AG04450 (cell line): ENCODE data around the gene DCBLD1. TPM values are rescaled to one million over a fixed set of nuclear protein-coding genes. Genes with fewer than 3 reads are reported as not detected.
"Not testable (repeated sequence)": the region's sequence is repeated elsewhere in the genome, so short reads cannot be mapped to it uniquely, and the experiment has no call there.

Experiments
- CTCF ChIA-PET: fragments of 300-600, 350-600 bp; formaldehyde crosslinking; extraction: SDS; loops from one replicate; lab custom pipeline; 2022; ENCODE audit warnings: antibody characterized with exemption, inconsistent platforms; lab: Charles Lee
- POLR2A ChIA-PET: fragments of 350-600 bp; formaldehyde crosslinking; extraction: SDS; loops from one replicate; lab custom pipeline; 2021; ENCODE audit warnings: antibody characterized with exemption, inconsistent platforms; lab: Yijun Ruan, JAX
- DNase-seq: peaks from one replicate; pipeline ENCODE4 v3.0.0-alpha.2; 2011; ENCODE audit warnings: low read depth, low spot score
- H3K27ac ChIP-seq: one replicate; pipeline ENCODE4 v1.5.1; 2012; ENCODE audit warnings: low read depth, low read length, control low read depth
- H3K27me3 ChIP-seq: one replicate; pipeline ENCODE4 v1.6.0; 2012; ENCODE audit warnings: low read length; ENCODE audit not compliant: control insufficient read depth, insufficient read depth
- H3K4me3 ChIP-seq: 2 replicates; pipeline ENCODE4 v1.5.1; 2011; ENCODE audit warnings: mild to moderate bottlenecking, low read depth, low read length, control low read depth
- H3K9me3 ChIP-seq: 2 replicates; pipeline ENCODE4 v1.5.1; 2012; ENCODE audit warnings: low read length; ENCODE audit not compliant: control insufficient read depth, insufficient read depth
- polyA plus RNA-seq: library from polyadenylated mRNA; depleted of rRNA; stranded (reverse); fragments of >200 nt; gene quantifications from 2 replicates; pipeline ENCODE4 v1.2.3, GENCODE V29; 2011
- TF ChIP-seq, protein P1 (sequence below): IDR thresholded peaks from 2 replicates; pipeline ENCODE4 v1.5.1; 2011; ENCODE audit warnings: low read depth, low read length, control low read depth, inconsistent platforms

The DCBLD1 gene
- polyA plus RNA-seq, 1 experiment, result 19.0 TPM

- TF ChIP-seq, protein P1, sequence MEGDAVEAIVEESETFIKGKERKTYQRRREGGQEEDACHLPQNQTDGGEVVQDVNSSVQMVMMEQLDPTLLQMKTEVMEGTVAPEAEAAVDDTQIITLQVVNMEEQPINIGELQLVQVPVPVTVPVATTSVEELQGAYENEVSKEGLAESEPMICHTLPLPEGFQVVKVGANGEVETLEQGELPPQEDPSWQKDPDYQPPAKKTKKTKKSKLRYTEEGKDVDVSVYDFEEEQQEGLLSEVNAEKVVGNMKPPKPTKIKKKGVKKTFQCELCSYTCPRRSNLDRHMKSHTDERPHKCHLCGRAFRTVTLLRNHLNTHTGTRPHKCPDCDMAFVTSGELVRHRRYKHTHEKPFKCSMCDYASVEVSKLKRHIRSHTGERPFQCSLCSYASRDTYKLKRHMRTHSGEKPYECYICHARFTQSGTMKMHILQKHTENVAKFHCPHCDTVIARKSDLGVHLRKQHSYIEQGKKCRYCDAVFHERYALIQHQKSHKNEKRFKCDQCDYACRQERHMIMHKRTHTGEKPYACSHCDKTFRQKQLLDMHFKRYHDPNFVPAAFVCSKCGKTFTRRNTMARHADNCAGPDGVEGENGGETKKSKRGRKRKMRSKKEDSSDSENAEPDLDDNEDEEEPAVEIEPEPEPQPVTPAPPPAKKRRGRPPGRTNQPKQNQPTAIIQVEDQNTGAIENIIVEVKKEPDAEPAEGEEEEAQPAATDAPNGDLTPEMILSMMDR, result no peak
- CTCF ChIA-PET, result interaction anchor here (1.5 to 1.6 kb wide), 3 partner anchors 14 to 138 kb away, joined by 4 to 6 read pairs (median 5); partner anchors contain the start of gene GOPC
- POLR2A ChIA-PET, result interaction anchor here (0.6 to 0.9 kb wide), 2 partner anchors 19 to 113 kb away, joined by 4 to 7 read pairs; no protein-coding TSS in a partner anchor
- no peaks in the 10 kb centered on the region for H3K9me3 ChIP-seq
- DNase-seq, result no peak
- H3K27ac ChIP-seq, result peak overlapping the region; percentile 53
- H3K27me3 ChIP-seq, result no peaks in the 10 kb centered on the region
- H3K4me3 ChIP-seq, result no peak overlapping the region
Observed at GRCh38 chr6:117463762-117464665, 18.5 kb upstream of the DCBLD1 start.

GRCh38 chr6:117464700-117465099 is 17.8 kb upstream of the DCBLD1 start:
- ChIA-PET POLR2A (no interaction called here), CTCF (interaction anchor here (0.9 to 1.6 kb wide), 5 partner anchors 13 to 138 kb away, joined by 3 to 6 read pairs (median 4); partner anchors contain the start of gene GOPC)
- Histone ChIP-seq H3K9me3 (no peaks in the 10 kb centered on the region), H3K27me3 (no peaks in the 10 kb centered on the region), H3K27ac (no peak overlapping the region), H3K4me3 (no peak overlapping the region)
- TF ChIP-seq, protein P1, result no peak
- DNase-seq, result no peak

- CTCF ChIA-PET, result interaction anchor here (0.9 to 1.6 kb wide), 3 partner anchors 14 to 137 kb away, joined by 3 to 5 read pairs (median 3); partner anchors contain the start of gene GOPC
- Histone ChIP-seq H3K9me3 (no peaks in the 10 kb centered on the region), H3K27ac (no peak overlapping the region), H3K27me3 (no peaks in the 10 kb centered on the region), H3K4me3 (no peak overlapping the region)
- TF ChIP-seq, protein P1, result no peak
- POLR2A ChIA-PET, result no interaction called here
- DNase-seq, result no peak
Observed at GRCh38 chr6:117465691-117466090, 16.8 kb upstream of the DCBLD1 start.

- Histone ChIP-seq H3K4me3 (no peak overlapping the region), H3K27me3 (no peaks in the 10 kb centered on the region), H3K27ac (no peak overlapping the region), H3K9me3 (no peaks in the 10 kb centered on the region)
- TF ChIP-seq, protein P1, result no peak
- CTCF ChIA-PET, result interaction anchor here (1.7 kb wide), 1 partner anchor 18 kb away, joined by 5 read pairs; no protein-coding TSS in a partner anchor
- no peak for DNase-seq
- POLR2A ChIA-PET, result interaction anchor here (1.4 kb wide), 1 partner anchor 15 kb away, joined by 6 read pairs; no protein-coding TSS in a partner anchor
Observed at GRCh38 chr6:117467876-117468275, 14.6 kb upstream of the DCBLD1 start.

DNA sequence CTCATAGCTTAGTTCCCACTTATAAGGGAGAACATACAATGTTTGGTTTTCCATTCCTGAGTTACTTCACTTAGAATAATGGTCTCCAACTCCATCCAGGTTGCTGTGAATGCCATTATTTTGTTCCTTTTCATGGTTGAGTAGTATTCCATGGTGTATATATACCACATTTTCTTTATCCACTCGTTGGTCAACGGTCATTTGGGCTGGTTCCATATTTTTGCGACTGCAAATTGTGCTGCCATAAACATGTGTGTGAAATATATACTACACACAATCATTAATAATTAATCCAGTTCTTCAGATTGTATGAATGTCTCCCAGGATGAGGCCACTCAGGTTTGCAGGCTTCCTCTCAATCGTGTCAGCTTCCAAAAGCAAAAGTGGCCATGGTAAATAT is 13.9 kb upstream of the DCBLD1 start:
- DNase-seq, H3K27me3 ChIP-seq, H3K4me3 ChIP-seq, POLR2A ChIA-PET, H3K27ac ChIP-seq, H3K9me3 ChIP-seq: not testable (repeated sequence)
- CTCF ChIA-PET, result interaction anchor here (0.6 to 1.2 kb wide), 3 partner anchors 19 to 308 kb away, joined by 3 to 6 read pairs (median 4); no protein-coding TSS in a partner anchor
